Chondrocyte (in vitro differentiated cells): ENCODE results near the gene CCBE1. TPM values are rescaled to one million over a fixed set of nuclear protein-coding genes. Genes with fewer than 3 reads are reported as not detected.

Source experiments
- DNase-seq: peaks from one replicate; pipeline ENCODE4 v3.0.0; 2021; ENCODE audit warnings: mixed read lengths, low spot score
- H3K27ac Mint-ChIP-seq: one replicate; pipeline ENCODE4 v1.8.0; 2021; ENCODE audit warnings: mild to moderate bottlenecking, moderate library complexity, mixed read lengths; ENCODE audit not compliant: unreplicated experiment
- H3K27me3 Mint-ChIP-seq: 2 replicates; pipeline ENCODE4 v1.8.0; 2021; ENCODE audit warnings: low read depth, mixed read lengths
- H3K36me3 Mint-ChIP-seq: 2 replicates; pipeline ENCODE4 v1.8.0; 2021; ENCODE audit warnings: low read depth, mixed read lengths
- H3K4me1 Mint-ChIP-seq: 2 replicates; pipeline ENCODE4 v1.8.0; 2021; ENCODE audit warnings: low read depth, mild to moderate bottlenecking, mixed read lengths
- H3K4me3 Mint-ChIP-seq: one replicate; pipeline ENCODE4 v1.8.0; 2021; ENCODE audit warnings: mild to moderate bottlenecking, moderate library complexity, mixed read lengths; ENCODE audit not compliant: unreplicated experiment
- H3K9me3 Mint-ChIP-seq: 2 replicates; pipeline ENCODE4 v1.8.0; 2021; ENCODE audit warnings: low read depth, mixed read lengths
- total RNA-seq: library from RNA; stranded (reverse); gene quantifications from 3 replicates; pipeline ENCODE4 v1.2.1, GENCODE V29; 2021
- TF ChIP-seq, protein P1 (sequence below): fragments of 200-600 bp; sonication (generic); IDR thresholded peaks from 2 replicates; pipeline ENCODE4 v1.5.0; 2021; ENCODE audit warnings: antibody characterized with exemption, mild to moderate bottlenecking, moderate library complexity

Gene CCBE1
- total RNA-seq, 1 donor from 2014 or later = 0.72 TPM

GRCh38 chr18:59593291-59593717 lies 103.9 kb downstream of the CCBE1 start:
- H3K36me3 Mint-ChIP-seq = no peaks in the 10 kb centered on the region
- peak overlapping the region; percentile 14 for H3K27ac Mint-ChIP-seq
- peaks cover 20% of the 10 kb centered on the region for H3K4me1 Mint-ChIP-seq
- H3K9me3 Mint-ChIP-seq = no peaks in the 10 kb centered on the region
- peaks cover 6% of the 10 kb centered on the region for H3K27me3 Mint-ChIP-seq
- no peak for DNase-seq
- TF ChIP-seq, protein P1, sequence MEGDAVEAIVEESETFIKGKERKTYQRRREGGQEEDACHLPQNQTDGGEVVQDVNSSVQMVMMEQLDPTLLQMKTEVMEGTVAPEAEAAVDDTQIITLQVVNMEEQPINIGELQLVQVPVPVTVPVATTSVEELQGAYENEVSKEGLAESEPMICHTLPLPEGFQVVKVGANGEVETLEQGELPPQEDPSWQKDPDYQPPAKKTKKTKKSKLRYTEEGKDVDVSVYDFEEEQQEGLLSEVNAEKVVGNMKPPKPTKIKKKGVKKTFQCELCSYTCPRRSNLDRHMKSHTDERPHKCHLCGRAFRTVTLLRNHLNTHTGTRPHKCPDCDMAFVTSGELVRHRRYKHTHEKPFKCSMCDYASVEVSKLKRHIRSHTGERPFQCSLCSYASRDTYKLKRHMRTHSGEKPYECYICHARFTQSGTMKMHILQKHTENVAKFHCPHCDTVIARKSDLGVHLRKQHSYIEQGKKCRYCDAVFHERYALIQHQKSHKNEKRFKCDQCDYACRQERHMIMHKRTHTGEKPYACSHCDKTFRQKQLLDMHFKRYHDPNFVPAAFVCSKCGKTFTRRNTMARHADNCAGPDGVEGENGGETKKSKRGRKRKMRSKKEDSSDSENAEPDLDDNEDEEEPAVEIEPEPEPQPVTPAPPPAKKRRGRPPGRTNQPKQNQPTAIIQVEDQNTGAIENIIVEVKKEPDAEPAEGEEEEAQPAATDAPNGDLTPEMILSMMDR = peak; percentile 55
- no peak overlapping the region for H3K4me3 Mint-ChIP-seq

GRCh38 chr18:59592624-59593023 lies 104.6 kb downstream of the CCBE1 start:
- peak overlapping the region; percentile 14 for H3K27ac Mint-ChIP-seq

DNA sequence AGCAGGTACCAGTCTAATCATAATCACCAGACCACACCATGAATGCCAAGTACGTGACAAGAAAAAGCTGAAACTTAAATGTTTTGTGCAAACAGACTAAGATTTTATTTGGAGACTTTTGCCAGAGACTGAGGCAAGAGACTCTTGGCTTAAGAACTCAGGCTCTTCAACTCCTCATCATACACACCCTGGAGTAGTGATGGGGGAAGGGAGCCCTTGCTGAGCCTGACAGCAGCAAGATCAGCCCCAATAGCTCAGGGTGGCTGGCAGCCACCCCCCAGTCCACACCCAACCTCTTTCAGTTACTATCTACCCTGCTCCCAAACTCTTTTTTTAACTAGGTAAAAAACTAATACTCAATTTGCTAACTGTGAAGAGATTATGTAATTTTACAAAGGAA lies 114.8 kb downstream of the CCBE1 start:
- H3K27me3 Mint-ChIP-seq = peaks cover 6% of the 10 kb centered on the region
- DNase-seq = no peak
- H3K4me3 Mint-ChIP-seq = no peak overlapping the region
- no peaks in the 10 kb centered on the region for H3K9me3 Mint-ChIP-seq
- no peaks in the 10 kb centered on the region for H3K36me3 Mint-ChIP-seq
- H3K27ac Mint-ChIP-seq = no peak overlapping the region
- TF ChIP-seq, protein P1 = no peak
- H3K4me1 Mint-ChIP-seq = no peaks in the 10 kb centered on the region

More at GRCh38 chr18:59592624-59593023, 104.6 kb downstream of the CCBE1 start:
- Mint-ChIP-seq H3K27me3 (peaks cover 2% of the 10 kb centered on the region), H3K4me3 (no peak overlapping the region), H3K9me3 (peaks cover 2% of the 10 kb centered on the region), H3K4me1 (peaks cover 20% of the 10 kb centered on the region), H3K36me3 (no peaks in the 10 kb centered on the region)
- TF ChIP-seq, protein P1 = no peak
- no peak for DNase-seq

DNA sequence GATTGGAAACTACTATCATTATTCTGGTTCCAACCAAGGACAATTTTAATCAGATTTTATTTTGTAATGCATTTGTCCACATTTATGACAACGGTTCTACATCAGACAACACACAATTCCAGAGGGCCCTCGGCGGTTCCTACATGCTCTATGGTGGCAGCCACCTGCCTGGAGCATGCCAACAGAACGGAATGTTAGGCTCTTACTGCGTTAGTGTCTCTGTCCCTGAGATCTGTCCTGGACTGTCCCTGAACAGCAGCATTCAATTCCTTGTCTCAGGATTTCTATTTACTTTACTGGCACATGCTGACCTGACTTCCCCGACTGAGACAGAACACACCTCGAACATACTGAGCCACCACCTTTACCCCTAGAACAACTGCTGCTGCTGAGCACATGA lies 117.7 kb downstream of the CCBE1 start:
- no peak overlapping the region for H3K27ac Mint-ChIP-seq
- peaks cover 3% of the 10 kb centered on the region for H3K27me3 Mint-ChIP-seq
- no peaks in the 10 kb centered on the region for H3K9me3 Mint-ChIP-seq
- no peak overlapping the region for H3K4me3 Mint-ChIP-seq
- TF ChIP-seq, protein P1 = no peak
- DNase-seq = no peak
- no peaks in the 10 kb centered on the region for H3K36me3 Mint-ChIP-seq
- peaks cover 7% of the 10 kb centered on the region for H3K4me1 Mint-ChIP-seq

DNA sequence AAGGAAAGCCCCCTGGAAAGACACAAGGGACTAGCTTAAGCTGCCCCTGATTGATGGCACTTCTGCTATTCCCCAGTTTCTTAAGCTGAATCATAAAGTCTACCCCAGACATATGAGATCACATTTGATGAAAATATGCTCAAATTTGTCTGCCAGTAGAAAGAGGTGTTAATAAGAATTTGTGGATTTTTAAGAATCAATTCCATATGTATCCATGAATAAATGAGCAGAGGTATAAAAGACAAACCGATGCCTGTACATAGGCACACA lies 119.9 kb downstream of the CCBE1 start:
- H3K27me3 Mint-ChIP-seq = peaks cover 3% of the 10 kb centered on the region
- no peak for DNase-seq
- no peaks in the 10 kb centered on the region for H3K36me3 Mint-ChIP-seq
- H3K4me3 Mint-ChIP-seq = no peak overlapping the region
- H3K4me1 Mint-ChIP-seq = peaks cover 7% of the 10 kb centered on the region
- H3K9me3 Mint-ChIP-seq = no peaks in the 10 kb centered on the region
- TF ChIP-seq, protein P1 = no peak
- H3K27ac Mint-ChIP-seq = no peak overlapping the region
